Measurements from ENCODE around the gene BMAL1. TPM values are rescaled to one million over a fixed set of nuclear protein-coding genes. Genes with fewer than 3 reads are reported as not detected.

Gene BMAL1
- total RNA-seq, 1 experiment from 2014 or later, result 3.2 TPM

DNA sequence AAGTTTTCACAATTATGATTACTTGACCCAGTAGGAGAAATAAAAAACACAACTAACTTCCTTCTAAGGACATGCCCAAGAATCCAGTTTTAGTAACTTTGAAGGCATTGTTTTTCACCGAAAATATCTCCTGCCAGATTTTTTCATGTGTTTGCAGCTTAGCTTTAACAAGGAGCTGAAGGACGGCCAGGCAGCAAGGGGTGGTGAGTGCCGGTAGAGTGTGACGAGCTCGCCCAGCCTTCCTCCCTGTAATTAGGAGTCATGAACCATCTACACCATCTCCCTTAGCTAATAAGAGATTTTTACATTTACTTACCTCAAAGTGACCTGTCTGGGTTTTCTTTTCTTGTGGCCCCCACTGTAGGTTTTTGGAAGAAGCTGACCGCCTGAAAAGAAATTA, 72.0 kb downstream of the BMAL1 start:
- Histone ChIP-seq H3K4me1 (ENCODE audit: insufficient read depth, low read length, poor library complexity, severe bottlenecking) (no peaks in the 10 kb centered on the region), H3K9me3 (ENCODE audit: low read depth, low read length, poor library complexity, severe bottlenecking) (no peaks in the 10 kb centered on the region), H3K27me3 (replicated peaks; ENCODE audit: insufficient read depth, low read depth, low read length, poor library complexity) (no peaks in the 10 kb centered on the region), H3K36me3 (ENCODE audit: insufficient read depth, low read length, poor library complexity, severe bottlenecking) (no peaks in the 10 kb centered on the region), H3K4me3 (ENCODE audit: low read depth, low read length, poor library complexity, severe bottlenecking) (no peak overlapping the region), H3K27ac (ENCODE audit: low read depth, low read length, poor library complexity, severe bottlenecking) (no peak overlapping the region)
- POLR2A ChIA-PET (ENCODE audit: low non-redundant PET), result no interaction called here
- BruUV-seq (replicated peaks), result no TSS peak
- no peak for TF ChIP-seq CTCF (conservative IDR thresholded peaks at IDR 0.05; ENCODE audit: low read depth, low read length)
- TF ChIP-seq EZH2 (IDR thresholded peaks at IDR 0.05; ENCODE audit: borderline replicate concordance, low read depth, low read length, poor library complexity, severe bottlenecking), result no peak
- no peak for DNase-seq (ENCODE audit: low spot score)
- intact Hi-C loops (cut with micrococcal nuclease; ENCODE audit: unreplicated experiment), result no loop called here
- CTCF ChIA-PET, result no interaction called here

GRCh38 chr11:13352711-13353110, 75.1 kb downstream of the BMAL1 start:
- Histone ChIP-seq H3K4me1 (ENCODE audit: insufficient read depth, low read length, poor library complexity, severe bottlenecking) (no peaks in the 10 kb centered on the region), H3K4me3 (ENCODE audit: low read depth, low read length, poor library complexity, severe bottlenecking) (no peak overlapping the region), H3K27ac (ENCODE audit: low read depth, low read length, poor library complexity, severe bottlenecking) (no peak overlapping the region), H3K27me3 (replicated peaks; ENCODE audit: insufficient read depth, low read depth, low read length, poor library complexity) (no peaks in the 10 kb centered on the region), H3K9me3 (ENCODE audit: low read depth, low read length, poor library complexity, severe bottlenecking) (no peaks in the 10 kb centered on the region), H3K36me3 (ENCODE audit: insufficient read depth, low read length, poor library complexity, severe bottlenecking) (no peaks in the 10 kb centered on the region)
- no peak for TF ChIP-seq EZH2 (IDR thresholded peaks at IDR 0.05; ENCODE audit: borderline replicate concordance, low read depth, low read length, poor library complexity, severe bottlenecking)
- TF ChIP-seq CTCF (conservative IDR thresholded peaks at IDR 0.05; ENCODE audit: low read depth, low read length), result no peak
- ChIA-PET CTCF (no interaction called here), POLR2A (ENCODE audit: low non-redundant PET) (no interaction called here)
- no peak for DNase-seq (ENCODE audit: low spot score)
- no TSS peak for BruUV-seq (replicated peaks)
- intact Hi-C loops (cut with micrococcal nuclease; ENCODE audit: unreplicated experiment), result no loop called here

- peak; percentile 59 for TF ChIP-seq CTCF (conservative IDR thresholded peaks at IDR 0.05; ENCODE audit: low read depth, low read length)
- no peak for TF ChIP-seq EZH2 (IDR thresholded peaks at IDR 0.05; ENCODE audit: borderline replicate concordance, low read depth, low read length, poor library complexity, severe bottlenecking)
- Histone ChIP-seq H3K4me1 (ENCODE audit: insufficient read depth, low read length, poor library complexity, severe bottlenecking) (no peaks in the 10 kb centered on the region), H3K36me3 (ENCODE audit: insufficient read depth, low read length, poor library complexity, severe bottlenecking) (no peaks in the 10 kb centered on the region), H3K4me3 (ENCODE audit: low read depth, low read length, poor library complexity, severe bottlenecking) (no peak overlapping the region), H3K9me3 (ENCODE audit: low read depth, low read length, poor library complexity, severe bottlenecking) (no peaks in the 10 kb centered on the region), H3K27me3 (replicated peaks; ENCODE audit: insufficient read depth, low read depth, low read length, poor library complexity) (no peaks in the 10 kb centered on the region), H3K27ac (ENCODE audit: low read depth, low read length, poor library complexity, severe bottlenecking) (no peak overlapping the region)
- intact Hi-C loops (cut with micrococcal nuclease; ENCODE audit: unreplicated experiment), result no loop called here
- ChIA-PET POLR2A (ENCODE audit: low non-redundant PET) (no interaction called here), CTCF (interaction anchor here (0.9 kb wide), 1 partner anchor 31 kb away, joined by 4 read pairs; no protein-coding TSS in a partner anchor)
- DNase-seq (ENCODE audit: low spot score), result peak; percentile 34
- no TSS peak for BruUV-seq (replicated peaks)
Measured at GRCh38 chr11:13354335-13354734, 76.7 kb downstream of the BMAL1 start.
